Esophagus muscularis mucosa (tissue), 4 donors: Measurements from ENCODE around the gene TMEM72. TPM values are rescaled to one million over a fixed set of nuclear protein-coding genes. Genes with fewer than 3 reads are reported as not detected.

Experiments
- DNase-seq: peaks from one replicate; pipeline ENCODE4 v3.0.0-alpha.2; 2017; ENCODE audit errors: extremely low spot score
- H3K27ac ChIP-seq, 4 donors: fragments of 200-600 bp; sonication (generic); replicated peaks in 1 of 4; 1 replicate in 3 of 4; 2 replicates in 1 of 4; pipeline ENCODE4 v1.5.1; 2016 to 2019; ENCODE audit warnings: mild to moderate bottlenecking in 1 of 4
- H3K27me3 ChIP-seq, 4 donors: fragments of 200-600 bp; sonication (generic); one replicate each; pipeline versions ENCODE4 v1.5.1 to v1.6.0; 2016 to 2019
- H3K36me3 ChIP-seq, 4 donors: fragments of 200-600 bp; sonication (generic); one replicate each; pipeline ENCODE4 v1.5.1; 2016 to 2019
- H3K4me1 ChIP-seq, 4 donors: fragments of 200-600 bp; sonication (generic); one replicate each; pipeline ENCODE4 v1.5.1; 2016 to 2019
- H3K4me3 ChIP-seq, 4 donors: fragments of 200-600 bp; sonication (generic); 1 replicate in 2 of 4; 2 replicates in 2 of 4; pipeline ENCODE4 v1.5.1; 2016 to 2019; ENCODE audit warnings: mild to moderate bottlenecking in 4 of 4, moderate library complexity in 1 of 4
- H3K9me3 ChIP-seq, 4 donors: fragments of 200-600 bp; sonication (generic); 1 replicate in 3 of 4; 2 replicates in 1 of 4; pipeline ENCODE4 v1.5.1; 2016 to 2019
- CTCF ChIP-seq, 3 experiments: fragments of 200-600 bp in 2 of 3; fragments of 450-650 bp in 1 of 3; sonication (generic) in 2 of 3; IDR thresholded peaks; one replicate each; pipeline ENCODE4 v1.5.1; 2017 to 2019; ENCODE audit warnings: antibody characterized with exemption in 3 of 3, mild to moderate bottlenecking in 2 of 3, moderate library complexity in 1 of 3
- EP300 ChIP-seq: sonication (generic); formaldehyde crosslinking; IDR thresholded peaks from one replicate; pipeline ENCODE4 v1.6.1; 2017; ENCODE audit warnings: antibody characterized with exemption
- POLR2A ChIP-seq: fragments of 450-650 bp; IDR thresholded peaks from one replicate; pipeline ENCODE4 v1.6.1; 2017; ENCODE audit warnings: antibody characterized with exemption, moderate library complexity, mild to moderate bottlenecking, low read depth
- POLR2AphosphoS5 ChIP-seq, 2 donors: sonication (generic); formaldehyde crosslinking; IDR thresholded peaks; one replicate each; pipeline ENCODE4 v1.6.1; 2017; ENCODE audit warnings: antibody characterized with exemption in 2 of 2
- WGBS: methylation state at CpG from one replicate; pipeline ENCODE4 v1.1.5; 2018; 5-methylcytosine and 5-hydroxymethylcytosine counted together
- intact Hi-C: fragments of 100-400 bp; cut with DNase I; formaldehyde crosslinking; loops from one replicate; pipeline ENCODE4 v1.15.1; 2023
- total RNA-seq, 4 donors: library from RNA; depleted of rRNA; stranded (reverse); fragments of >200 nt; gene quantifications; one replicate each; pipeline versions ENCODE4 v1.1.0 to v1.2.1, GENCODE V29; 2016

TMEM72 gene
- total RNA-seq, 4 donors from 2014 or later: not detected

GRCh38 chr10:44956717-44957706, 45.9 kb downstream of the TMEM72 start:
- H3K4me1 ChIP-seq: peaks cover 39 to 57% (median 48%) of the 10 kb centered on the region in 4 donors
- intact Hi-C loops: no loop called here
- DNase-seq: no peak
- 95% methylated on average over 4 of the region's 4 CpGs for WGBS
- no peak for TF ChIP-seq POLR2A
- no peak for TF ChIP-seq EP300
- TF ChIP-seq CTCF (IDR thresholded peaks at IDR 0.05): no peak
- no peaks in the 10 kb centered on the region for H3K27me3 ChIP-seq
- H3K27ac ChIP-seq: peak overlapping the region in 3 of 4 donors; percentile 87 to 93 (median 92)
- H3K9me3 ChIP-seq: no peaks in the 10 kb centered on the region
- no peak overlapping the region for H3K4me3 ChIP-seq
- H3K36me3 ChIP-seq: peaks cover 0 to 22% (median 4%) of the 10 kb centered on the region in 4 donors

- 43% methylated on average over 5 of the region's 5 CpGs for WGBS
- H3K9me3 ChIP-seq: no peaks in the 10 kb centered on the region
- no peak for TF ChIP-seq CTCF (IDR thresholded peaks at IDR 0.05)
- peak; percentile 18 to 48 for TF ChIP-seq POLR2AphosphoS5 (IDR thresholded peaks at IDR 0.05)
- peaks cover 50 to 64% (median 55%) of the 10 kb centered on the region in 4 donors for H3K4me1 ChIP-seq
- H3K27me3 ChIP-seq: no peaks in the 10 kb centered on the region
- peaks cover 0 to 20% (median 4%) of the 10 kb centered on the region in 4 donors for H3K36me3 ChIP-seq
- no peak for DNase-seq
- intact Hi-C loops: no loop called here
- H3K4me3 ChIP-seq: peak overlapping the region; percentile 72 to 83 (median 72)
- peak overlapping the region; percentile 87 to 93 (median 90) for H3K27ac ChIP-seq
Measured at GRCh38 chr10:44958196-44958897, 47.2 kb downstream of the TMEM72 start.

GRCh38 chr10:44958898-44959246, 47.7 kb downstream of the TMEM72 start:
- TF ChIP-seq POLR2A (no peak), CTCF (IDR thresholded peaks at IDR 0.05) (no peak), EP300 (no peak), POLR2AphosphoS5 (IDR thresholded peaks at IDR 0.05) (no peak)
- no peaks in the 10 kb centered on the region for H3K27me3 ChIP-seq
- no peaks in the 10 kb centered on the region for H3K9me3 ChIP-seq
- 2% methylated on average over 6 of the region's 6 CpGs for WGBS
- DNase-seq: no peak
- peaks cover 0 to 14% (median 4%) of the 10 kb centered on the region in 4 donors for H3K36me3 ChIP-seq
- peaks cover 50 to 67% (median 60%) of the 10 kb centered on the region in 4 donors for H3K4me1 ChIP-seq
- intact Hi-C loops: no loop called here
- peak overlapping the region; percentile 72 to 83 (median 72) for H3K4me3 ChIP-seq
- peak overlapping the region; percentile 87 to 93 (median 90) for H3K27ac ChIP-seq

GRCh38 chr10:44959247-44960087, 48.3 kb downstream of the TMEM72 start, which contains the start of gene RASSF4:
TSS of gene RASSF4 (plus strand) at chr10:44959802. CDS start at chr10:44970203, 10,401 bp downstream.
- no peaks in the 10 kb centered on the region for H3K27me3 ChIP-seq
- intact Hi-C loops: no loop called here
- WGBS: 0% methylated on average over 12 of the region's 74 CpGs

More at GRCh38 chr10:44959247-44960087, 48.3 kb downstream of the TMEM72 start, which contains the start of gene RASSF4:
- peak; percentile 89 to 96 for TF ChIP-seq POLR2AphosphoS5 (IDR thresholded peaks at IDR 0.05)
- TF ChIP-seq CTCF (IDR thresholded peaks at IDR 0.05): peak in 1 of 3 experiments; percentile 10
- no peak for TF ChIP-seq EP300
- TF ChIP-seq POLR2A: peak; percentile 84
- no peaks in the 10 kb centered on the region for H3K9me3 ChIP-seq
- DNase-seq: peak; percentile 98
- peaks cover 51 to 69% (median 66%) of the 10 kb centered on the region in 4 donors for H3K4me1 ChIP-seq
- H3K27ac ChIP-seq: peak within 1 kb of the TSS; percentile 87 to 93 (median 90)
- H3K4me3 ChIP-seq: peak within 1 kb of the TSS; percentile 72 to 83 (median 72)
- peaks cover 0 to 13% (median 4%) of the 10 kb centered on the region in 4 donors for H3K36me3 ChIP-seq
